GM23338 (cell line): ENCODE results near the gene PPP5C. TPM values are rescaled to one million over a fixed set of nuclear protein-coding genes. Genes with fewer than 3 reads are reported as not detected.

ENCODE experiments used
- ATAC-seq: fragments of 200-7000 bp; cut with Tn5 transposase; 3 replicates; pipeline ENCODE4 v1.9.1; 2020
- DNase-seq: peaks from one replicate; pipeline ENCODE4 v3.0.0-alpha.2; 2015; ENCODE audit warnings: low spot score
- H2AFZ ChIP-seq: fragments of 200-600 bp; sonication (generic); 2 replicates; pipeline ENCODE4 v1.8.0; 2016; ENCODE audit warnings: antibody characterized with exemption, mild to moderate bottlenecking, moderate library complexity
- H3F3A ChIP-seq: fragments of 200-600 bp; sonication (generic); replicated peaks from 2 replicates; pipeline ENCODE4 v1.8.0; 2017; ENCODE audit warnings: antibody characterized with exemption, mixed run types, low read depth
- H3K27ac ChIP-seq: fragments of 200-600 bp; sonication (generic); 2 replicates; pipeline ENCODE4 v1.6.1; 2016; ENCODE audit warnings: low read depth
- H3K27me3 ChIP-seq: fragments of 200-600 bp; sonication (generic); 2 replicates; pipeline ENCODE4 v1.8.0; 2016; ENCODE audit warnings: mild to moderate bottlenecking, mixed run types, moderate library complexity; ENCODE audit not compliant: insufficient read depth
- H3K36me3 ChIP-seq: fragments of 200-600 bp; sonication (generic); 2 replicates; pipeline ENCODE4 v1.8.0; 2016; ENCODE audit warnings: mild to moderate bottlenecking; ENCODE audit not compliant: insufficient read depth
- H3K4me1 ChIP-seq: fragments of 200-600 bp; sonication (generic); 2 replicates; pipeline ENCODE4 v1.8.0; 2016; ENCODE audit warnings: mild to moderate bottlenecking, moderate library complexity; ENCODE audit not compliant: insufficient read depth
- H3K4me2 ChIP-seq: fragments of 200-600 bp; sonication (generic); 2 replicates; pipeline ENCODE4 v1.7.1; 2017; ENCODE audit warnings: mixed run types
- H3K4me3 ChIP-seq: fragments of 200-600 bp; sonication (generic); 2 replicates; pipeline ENCODE4 v1.6.1; 2016; ENCODE audit warnings: mixed run types
- H3K79me2 ChIP-seq: fragments of 200-600 bp; sonication (generic); replicated peaks from 2 replicates; pipeline ENCODE4 v1.8.0; 2017; ENCODE audit warnings: mild to moderate bottlenecking; ENCODE audit not compliant: insufficient read depth
- H3K9me2 ChIP-seq: fragments of 200-600 bp; sonication (generic); 2 replicates; pipeline ENCODE4 v1.8.0; 2017; ENCODE audit not compliant: insufficient read depth
- H4K20me1 ChIP-seq: fragments of 200-600 bp; sonication (generic); replicated peaks from 2 replicates; pipeline ENCODE4 v1.8.0; 2017; ENCODE audit warnings: mild to moderate bottlenecking; ENCODE audit not compliant: insufficient read depth
- H3K27ac Mint-ChIP-seq: 2 replicates; pipeline ENCODE4 v1.8.0; 2020; ENCODE audit warnings: inconsistent platforms, mild to moderate bottlenecking, moderate library complexity, mixed read lengths
- H3K27me3 Mint-ChIP-seq: 3 replicates; pipeline ENCODE4 v1.8.0; 2022; ENCODE audit warnings: low read depth, mild to moderate bottlenecking, moderate library complexity, mixed read lengths, inconsistent platforms; ENCODE audit not compliant: insufficient read depth, poor library complexity
- H3K36me3 Mint-ChIP-seq: 3 replicates; pipeline ENCODE4 v1.8.0; 2021; ENCODE audit warnings: low read depth, mild to moderate bottlenecking, inconsistent platforms, moderate library complexity, mixed read lengths
- H3K4me1 Mint-ChIP-seq: 3 replicates; pipeline ENCODE4 v1.8.0; 2020; ENCODE audit warnings: mild to moderate bottlenecking, inconsistent platforms, mixed read lengths
- H3K4me3 Mint-ChIP-seq: 3 replicates; pipeline ENCODE4 v1.8.0; 2021; ENCODE audit warnings: moderate library complexity, mild to moderate bottlenecking, inconsistent platforms, mixed read lengths
- H3K9me3 Mint-ChIP-seq: 3 replicates; pipeline ENCODE4 v1.8.0; 2020; ENCODE audit warnings: moderate library complexity, mild to moderate bottlenecking, inconsistent platforms, mixed read lengths
- CREB1 ChIP-seq: fragments of 250-450 bp; sonication (Bioruptor Pico); IDR thresholded peaks from 2 replicates; pipeline ENCODE4 v1.5.0; 2020; ENCODE audit warnings: low read depth, mild to moderate bottlenecking, moderate library complexity
- CTCF ChIP-seq, 2 experiments: fragments of 200-600 bp in 1 of 2; sonication (generic) in 1 of 2; conservative IDR thresholded peaks; 2 replicates each; pipeline versions ENCODE4 v1.5.1 to v1.6.1; 2016 to 2017; ENCODE audit warnings: antibody characterized with exemption in 2 of 2, low read depth in 2 of 2, mild to moderate bottlenecking in 2 of 2, moderate library complexity in 1 of 2
- ETS1 ChIP-seq: IDR thresholded peaks from 2 replicates; pipeline ENCODE4 v1.6.1; 2016; ENCODE audit warnings: antibody characterized with exemption
- EZH2phosphoT487 ChIP-seq: fragments of 200-600 bp; sonication (generic); IDR thresholded peaks from one replicate; pipeline ENCODE4 v1.8.1; 2018; ENCODE audit warnings: antibody characterized with exemption; ENCODE audit not compliant: unreplicated experiment
- JUNB ChIP-seq: IDR thresholded peaks from one replicate; pipeline ENCODE4 v1.6.1; 2016; ENCODE audit warnings: antibody characterized with exemption; ENCODE audit not compliant: unreplicated experiment
- NANOG ChIP-seq: IDR thresholded peaks from 2 replicates; pipeline ENCODE4 v1.6.1; 2016; ENCODE audit warnings: antibody characterized with exemption, borderline replicate concordance
- POLR2AphosphoS5 ChIP-seq: IDR thresholded peaks from 2 replicates; pipeline ENCODE4 v1.6.1; 2016; ENCODE audit warnings: antibody characterized with exemption, low read depth
- REST ChIP-seq: IDR thresholded peaks from one replicate; pipeline ENCODE4 v1.6.1; 2018; ENCODE audit warnings: antibody characterized with exemption; ENCODE audit not compliant: unreplicated experiment
- STAT1 ChIP-seq: IDR thresholded peaks from one replicate; pipeline ENCODE4 v1.6.1; 2016; ENCODE audit warnings: antibody characterized with exemption; ENCODE audit not compliant: unreplicated experiment
- ZNF331 ChIP-seq: fragments of 250-450 bp; sonication (Bioruptor Pico); IDR thresholded peaks from 2 replicates; pipeline ENCODE4 v1.5.0; 2020; ENCODE audit warnings: low read depth, mild to moderate bottlenecking, moderate library complexity
- ZNF462 ChIP-seq: fragments of 250-450 bp; sonication (Bioruptor Pico); IDR thresholded peaks from 2 replicates; pipeline ENCODE4 v1.5.0; 2020; ENCODE audit warnings: mild to moderate bottlenecking, moderate library complexity
- polyA plus RNA-seq: library from polyadenylated mRNA; unstranded; fragments of >200 nt; fragmentation: Nextera tagmentation; extraction: Ambion mirVana; gene quantifications from 2 replicates; pipeline ENCODE4 v1.2.1, GENCODE V29; 2016
- total RNA-seq: library from RNA; depleted of rRNA; stranded (reverse); fragments of >200 nt; shearing (Covaris generic); gene quantifications from 2 replicates; pipeline ENCODE4 v1.2.3, GENCODE V29; 2014

Gene PPP5C
- total and polyA plus RNA-seq, 2 experiments from 2014 or later = 51.6 to 123 TPM

- TF ChIP-seq REST (no peak), CREB1 (CRISPR knock-in tag) (no peak), CTCF (conservative IDR thresholded peaks at IDR 0.05; ENCODE audit: low read depth in 2 of 2) (no peak), POLR2AphosphoS5 (no peak), JUNB (no peak), ETS1 (no peak), STAT1 (no peak), ZNF331 (CRISPR knock-in tag) (no peak)
These were observed 27.3 kb upstream of the PPP5C start (continued) for GRCh38 chr19:46319613-46320012.

GRCh38 chr19:46320559-46320958 lies 26.3 kb upstream of the PPP5C start:
- H4K20me1 ChIP-seq = no peaks in the 10 kb centered on the region
- ATAC-seq (no peak), DNase-seq (no peak)
- no peaks in the 10 kb centered on the region for H3K4me1 ChIP-seq
- H3K9me2 ChIP-seq = no peaks in the 10 kb centered on the region
- no peaks in the 10 kb centered on the region for H3K27me3 ChIP-seq
- H3K36me3 Mint-ChIP-seq = peaks cover 49% of the 10 kb centered on the region
- no peak overlapping the region for H2AFZ ChIP-seq
- H3K27ac ChIP-seq = no peak overlapping the region
- no peak overlapping the region for H3K4me3 Mint-ChIP-seq
- peaks cover 3% of the 10 kb centered on the region for H3K27me3 Mint-ChIP-seq
- no peak overlapping the region for H3K4me3 ChIP-seq
- no peaks in the 10 kb centered on the region for H3K79me2 ChIP-seq
- no peaks in the 10 kb centered on the region for H3F3A ChIP-seq
- no peak for TF ChIP-seq CREB1 (CRISPR knock-in tag)
- TF ChIP-seq NANOG = no peak
- TF ChIP-seq ZNF462 = no peak
- TF ChIP-seq EZH2phosphoT487 = no peak
- TF ChIP-seq JUNB = no peak
- TF ChIP-seq STAT1 = no peak
- no peaks in the 10 kb centered on the region; the same call in 2 of the 3 replicates for H3K9me3 Mint-ChIP-seq
- peaks cover 7% of the 10 kb centered on the region; the same call in 1 of the 2 replicates for H3K36me3 ChIP-seq
- no peak overlapping the region for H3K4me2 ChIP-seq
- H3K27ac Mint-ChIP-seq = no peak overlapping the region
- no peaks in the 10 kb centered on the region for H3K4me1 Mint-ChIP-seq
